GM19240 (cell line): ENCODE data around the gene THSD7B.
"Not testable (repeated sequence)": the region's sequence is repeated elsewhere in the genome, so short reads cannot be mapped to it uniquely, and the experiment has no call there.

Experiments used
- DNase-seq: peaks from one replicate; pipeline ENCODE4 v3.0.0; 2011; ENCODE audit warnings: low spot score; ENCODE audit not compliant: insufficient read length

THSD7B gene

GRCh38 chr2:136929531-136929930 is 164.2 kb downstream of the THSD7B start:
- DNase-seq = no peak

DNA sequence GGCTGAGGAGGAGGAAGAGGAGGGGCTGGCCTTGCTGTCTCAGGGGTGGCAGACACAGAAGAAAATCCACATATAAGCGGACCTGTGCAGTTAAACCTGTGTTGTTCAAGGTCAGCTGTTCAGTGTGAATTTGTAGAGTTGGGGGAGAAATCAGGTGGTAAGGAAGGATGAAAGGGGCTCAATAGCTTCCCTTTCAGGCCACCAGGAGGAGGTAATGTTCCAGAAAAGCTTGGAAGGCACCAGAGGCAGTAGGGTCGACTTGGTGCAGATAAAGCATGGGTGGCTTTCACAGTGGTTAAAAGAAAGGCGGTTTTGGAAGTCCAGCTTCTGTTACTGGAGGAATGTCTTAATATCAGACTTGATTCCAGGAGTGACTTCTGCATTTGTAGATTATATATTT is 167.4 kb downstream of the THSD7B start:
- DNase-seq = no peak

- DNase-seq = no peak
These were observed 169.8 kb downstream of the THSD7B start for GRCh38 chr2:136935119-136935518.

GRCh38 chr2:136956050-136956449 is 190.7 kb downstream of the THSD7B start:
- no peak for DNase-seq

DNA sequence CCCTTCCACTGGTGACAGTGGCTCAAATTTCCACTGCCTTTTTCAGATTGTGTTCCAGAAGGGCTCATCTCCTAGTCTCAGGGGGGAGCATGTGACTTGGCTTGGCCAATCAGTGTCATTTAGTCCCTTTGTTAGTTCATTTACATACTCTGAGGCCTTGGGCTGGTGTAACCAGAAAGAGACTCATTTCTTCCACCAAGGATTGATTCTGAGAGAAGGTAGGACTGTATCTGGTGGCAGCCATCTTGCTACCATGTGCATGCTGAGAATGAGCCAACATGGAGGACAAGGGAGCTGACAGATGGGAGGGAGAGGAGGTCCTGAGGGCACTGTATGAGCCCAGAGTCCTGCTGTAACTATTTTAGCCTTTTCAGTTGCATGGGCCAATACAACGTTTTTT is 191.7 kb downstream of the THSD7B start:
- DNase-seq = no peak

DNA sequence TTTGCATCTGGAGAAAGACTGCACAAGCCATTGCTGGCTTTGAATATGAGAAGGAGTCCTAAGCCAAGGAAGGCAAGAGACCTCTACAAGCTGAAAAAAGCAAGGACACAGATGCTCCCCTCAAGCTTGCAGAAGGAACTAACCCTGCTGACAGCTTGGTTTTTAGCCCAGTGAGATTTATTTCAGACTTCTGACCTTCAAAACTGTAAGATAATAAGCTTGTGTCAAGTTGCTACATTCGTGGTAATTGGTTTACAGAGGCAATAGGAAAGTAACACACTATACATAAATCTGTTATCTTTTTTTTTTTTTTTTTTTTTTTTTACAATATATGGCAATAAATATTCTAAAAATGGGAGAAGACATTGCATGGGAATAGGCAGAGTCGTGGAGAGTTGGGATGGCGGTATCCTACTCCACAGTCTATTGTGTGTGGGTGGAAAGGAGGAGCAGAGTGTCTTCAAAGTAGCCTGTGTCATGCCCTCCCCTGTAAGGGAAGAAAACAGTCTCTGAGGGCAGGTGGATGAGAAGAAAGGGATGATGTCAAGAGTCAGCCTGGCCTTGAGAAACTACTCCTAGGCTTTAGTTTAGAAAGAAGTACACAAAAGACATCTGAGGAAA is 196.9 kb downstream of the THSD7B start:
- DNase-seq = no peak

DNA sequence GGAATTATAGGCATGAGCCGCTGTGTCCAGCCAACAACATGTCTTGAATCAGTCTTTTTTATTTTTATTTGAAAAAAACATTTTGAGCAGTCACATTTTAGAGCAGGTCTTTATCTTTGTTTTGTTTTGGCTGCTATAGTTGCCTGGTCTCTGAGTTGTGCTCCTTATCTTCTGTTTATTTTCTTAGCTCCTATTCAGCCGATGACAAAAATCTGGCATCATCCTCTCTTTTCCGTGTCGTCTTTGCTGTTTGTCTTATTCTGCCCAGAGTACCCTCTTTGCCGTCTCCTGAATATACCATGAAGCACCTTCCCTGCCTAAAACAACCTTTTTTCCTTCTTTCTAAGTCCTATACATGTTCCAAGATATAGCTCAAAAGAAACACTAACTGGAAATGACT is 201.1 kb downstream of the THSD7B start:
- no peak for DNase-seq

DNA sequence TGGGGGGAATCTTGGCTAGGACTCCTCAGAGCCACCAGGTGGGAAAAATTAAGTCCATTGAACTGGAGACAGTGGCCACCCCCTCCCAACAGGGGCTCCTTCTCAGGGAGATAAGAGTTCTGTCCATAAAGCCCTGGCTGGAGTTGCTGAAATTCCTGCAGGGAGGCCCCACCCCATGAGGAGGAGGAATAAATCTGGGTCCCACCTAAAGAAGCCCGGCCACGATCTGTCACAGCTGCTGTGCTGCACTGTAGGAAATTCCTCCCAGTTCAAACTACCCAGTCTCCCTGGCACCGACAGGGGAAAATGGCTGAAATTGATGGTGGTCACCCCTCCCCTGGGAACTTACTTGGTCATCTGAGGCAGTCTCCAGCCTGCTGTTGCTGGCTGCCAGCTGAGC is 215.0 kb downstream of the THSD7B start:
- DNase-seq = no peak

DNA sequence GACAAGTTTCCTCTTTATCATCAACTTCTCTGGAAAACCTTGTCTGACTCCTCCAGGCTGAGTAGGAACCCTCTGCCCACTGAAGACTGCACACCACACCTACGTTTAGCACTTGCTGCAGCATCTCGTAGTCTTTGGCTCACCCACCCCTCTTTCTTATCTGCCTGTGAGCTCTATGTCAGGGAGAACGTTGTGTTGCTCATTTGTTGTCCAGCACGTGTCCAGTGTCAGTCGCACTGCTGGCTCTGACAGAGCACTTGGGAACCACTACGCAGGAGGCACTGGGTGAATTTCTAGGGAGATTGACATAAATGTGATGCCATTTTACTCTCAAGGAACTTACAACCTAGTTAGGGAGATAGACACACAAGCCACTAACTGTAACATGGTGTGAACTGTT is 216.3 kb downstream of the THSD7B start:
- DNase-seq = not testable (repeated sequence)

DNA sequence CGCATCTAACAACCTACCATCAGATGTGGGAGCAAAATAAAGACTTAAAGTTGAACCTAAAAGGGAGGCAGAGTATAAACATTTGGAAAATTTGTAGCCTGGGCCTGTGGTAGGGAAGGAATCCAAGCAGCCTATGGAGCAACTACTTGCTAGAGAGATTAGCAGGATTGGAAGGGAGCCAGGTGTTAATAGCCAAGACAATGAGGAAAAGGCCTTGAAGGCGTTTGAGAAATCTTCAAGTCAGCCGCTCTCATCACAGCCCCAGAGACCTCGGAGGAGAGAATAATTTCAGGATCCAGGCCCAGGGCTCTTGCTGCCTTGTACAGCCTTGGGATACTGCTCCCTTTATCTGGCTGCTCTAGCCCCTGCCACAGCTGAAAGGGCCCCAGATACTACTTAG is 219.7 kb downstream of the THSD7B start:
- DNase-seq = no peak

DNA sequence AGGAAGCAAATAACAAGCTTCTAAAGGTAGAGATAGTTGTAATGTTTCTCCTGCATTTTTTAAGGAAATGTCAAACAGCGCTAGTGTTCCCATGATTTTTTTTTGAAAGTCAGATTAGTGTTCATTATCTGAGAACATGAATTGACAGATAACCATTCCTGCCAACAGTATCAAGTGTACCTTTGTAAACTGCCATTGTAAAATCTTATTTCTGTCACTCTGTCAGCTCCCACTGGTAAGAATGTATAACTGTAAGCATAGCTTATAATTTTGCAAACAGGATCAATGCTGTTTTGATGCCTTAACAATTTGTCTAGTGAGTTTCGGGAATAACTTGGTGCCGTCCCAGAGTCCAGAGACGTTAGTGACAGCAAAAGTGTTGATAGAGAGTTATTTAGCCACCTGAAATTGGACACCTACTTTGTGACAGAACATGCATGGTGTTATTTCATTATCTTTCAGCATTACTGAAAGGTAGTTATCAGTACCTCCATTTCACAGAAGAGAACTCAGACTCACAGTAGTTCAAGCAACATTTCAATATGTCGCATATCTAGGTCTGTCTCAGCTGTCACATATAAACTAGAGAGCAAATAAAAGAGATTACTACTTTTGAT is 221.4 kb downstream of the THSD7B start:
- DNase-seq = no peak

DNA sequence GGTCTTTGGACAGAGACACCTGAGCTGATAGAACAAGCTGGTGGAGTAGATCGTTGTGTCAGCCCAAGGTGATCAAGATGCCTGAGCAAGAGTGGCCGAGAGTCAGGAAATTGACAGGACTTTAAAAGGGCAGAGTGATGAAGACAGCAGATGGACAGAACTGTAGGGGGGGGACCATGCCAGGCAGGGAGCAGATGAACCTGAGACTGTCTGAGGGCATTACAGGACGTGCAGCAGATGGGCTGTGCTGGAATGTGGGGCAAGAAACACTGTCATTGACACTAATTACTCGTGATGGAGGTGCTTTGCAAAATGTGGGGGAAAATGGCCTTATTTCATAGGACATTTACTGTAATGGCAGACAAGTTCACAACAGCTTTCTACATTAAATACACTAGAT is 225.0 kb downstream of the THSD7B start:
- DNase-seq = no peak

DNA sequence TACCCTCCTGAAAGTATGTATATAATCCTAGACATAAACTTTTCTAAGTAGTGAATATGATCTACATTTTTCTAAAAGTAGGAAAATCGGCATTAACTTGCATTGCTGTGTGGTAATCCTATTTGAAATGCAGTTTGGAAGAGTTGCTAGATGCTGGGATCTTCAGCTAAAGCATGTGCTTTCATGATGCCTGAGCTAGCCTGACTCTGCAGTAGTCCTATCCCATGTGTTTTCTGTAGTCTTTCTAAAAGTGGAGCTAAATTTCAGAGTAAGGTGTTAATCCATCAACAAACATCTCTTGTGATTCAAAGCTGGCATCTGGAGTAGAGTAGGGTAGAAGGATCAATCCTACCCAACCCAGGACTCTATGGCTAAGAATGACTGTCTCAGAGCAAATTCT is 229.4 kb downstream of the THSD7B start:
- DNase-seq = no peak

DNA sequence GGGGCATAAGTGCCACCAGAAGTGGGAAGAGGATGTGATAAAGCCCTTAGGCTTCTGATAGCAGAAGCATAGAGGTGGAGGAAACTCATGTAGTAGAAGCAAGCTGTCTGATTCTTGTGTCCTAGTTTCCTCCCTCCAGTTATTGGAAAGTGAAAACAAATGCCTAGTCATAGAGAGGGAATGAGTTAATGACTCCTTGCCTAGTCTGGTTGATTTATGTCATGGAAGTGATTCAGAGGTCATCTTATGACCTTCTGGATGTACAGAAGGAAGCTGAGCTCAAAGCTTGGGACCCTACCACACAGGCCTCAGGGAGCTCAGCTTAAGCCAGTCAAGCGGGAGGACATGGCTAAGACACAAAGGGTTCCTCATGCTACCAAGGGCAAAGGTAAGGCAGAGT is 232.2 kb downstream of the THSD7B start:
- no peak for DNase-seq

DNA sequence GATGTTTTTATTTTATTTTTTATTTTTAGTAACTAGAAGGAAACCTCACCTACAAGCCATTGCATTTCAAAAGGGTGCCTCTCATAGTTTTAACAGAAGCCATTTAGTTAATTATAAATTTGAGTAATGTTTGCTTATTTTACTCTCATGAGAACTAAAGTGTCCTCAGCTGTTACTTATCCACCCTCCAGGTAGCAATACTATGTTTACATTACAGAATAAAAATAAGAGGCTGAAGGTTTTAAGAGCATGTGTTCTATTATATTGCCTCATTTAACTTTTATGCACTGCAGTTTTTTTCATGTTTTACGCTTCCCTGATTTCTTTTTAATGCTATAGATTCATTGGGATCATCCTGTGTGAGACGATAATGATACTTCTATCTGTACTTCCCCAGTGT is 235.5 kb downstream of the THSD7B start:
- no peak for DNase-seq

GRCh38 chr2:137002896-137003295 is 237.6 kb downstream of the THSD7B start:
- no peak for DNase-seq

- no peak for DNase-seq
These were observed 239.9 kb downstream of the THSD7B start for GRCh38 chr2:137005210-137005609.

- no peak for DNase-seq
These were observed 242.6 kb downstream of the THSD7B start for GRCh38 chr2:137007938-137008337.

GRCh38 chr2:137009953-137010352 is 244.6 kb downstream of the THSD7B start:
- no peak for DNase-seq

GRCh38 chr2:137020452-137021196 is 255.3 kb downstream of the THSD7B start:
- DNase-seq = no peak

DNA sequence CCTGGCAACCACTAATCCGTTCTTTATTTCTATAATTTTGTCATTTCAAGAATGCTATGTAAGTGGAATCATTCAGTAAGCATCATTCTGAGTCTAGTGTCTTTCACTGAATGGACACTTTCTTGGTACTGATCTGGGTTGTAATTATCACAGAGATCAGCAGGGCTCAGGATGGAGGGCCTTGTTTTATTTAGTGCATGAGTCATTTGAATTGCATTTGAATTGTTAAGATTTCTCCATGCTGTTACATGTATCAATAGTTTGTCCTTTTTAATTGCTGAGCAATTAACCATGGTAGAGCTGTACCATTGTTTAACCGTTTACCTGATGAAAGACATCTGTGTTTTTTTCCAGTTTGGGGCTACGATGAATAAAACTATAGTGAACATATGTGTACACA is 256.4 kb downstream of the THSD7B start:
- DNase-seq = no peak

DNA sequence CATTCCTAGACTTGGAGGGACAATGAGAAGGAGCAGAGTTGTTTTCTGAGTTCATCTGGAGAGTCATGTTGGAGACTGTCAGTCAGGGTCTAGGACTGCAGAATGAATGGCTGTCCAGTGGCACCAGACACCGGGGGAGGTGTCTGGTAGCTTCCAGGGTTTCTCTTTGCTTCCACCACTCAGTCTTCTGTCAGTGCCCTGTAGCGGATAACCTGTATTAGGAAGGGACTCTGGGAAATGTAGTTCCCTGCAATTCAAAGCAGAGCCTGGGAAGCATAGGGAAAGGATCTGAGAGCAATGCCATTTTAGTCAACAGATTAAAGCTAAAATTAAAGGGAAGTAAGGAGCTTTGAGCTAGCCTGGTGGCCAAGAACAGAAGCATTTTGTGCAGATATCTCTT is 257.9 kb downstream of the THSD7B start:
- DNase-seq = no peak

DNA sequence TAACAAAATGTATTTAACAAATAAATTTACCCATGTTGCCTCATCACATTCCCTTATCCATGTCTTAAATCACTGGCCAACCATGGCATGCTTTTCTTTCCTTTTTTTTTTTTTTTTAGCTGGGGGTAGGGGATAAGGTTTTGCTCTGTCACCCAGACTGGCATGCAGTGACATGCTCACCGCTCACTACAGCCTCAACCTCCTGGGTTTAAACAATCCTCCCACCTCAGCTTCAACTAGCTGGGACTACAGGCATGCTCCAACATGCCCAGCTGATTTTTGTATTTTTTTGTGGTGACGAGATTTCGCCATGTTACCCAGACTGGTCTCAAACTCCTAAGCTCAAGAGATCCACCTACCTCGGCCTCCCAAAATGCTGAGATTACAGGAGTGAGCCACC is 266.4 kb downstream of the THSD7B start:
- no peak for DNase-seq
